Measurements from ENCODE around the gene CLEC3B.

DNA sequence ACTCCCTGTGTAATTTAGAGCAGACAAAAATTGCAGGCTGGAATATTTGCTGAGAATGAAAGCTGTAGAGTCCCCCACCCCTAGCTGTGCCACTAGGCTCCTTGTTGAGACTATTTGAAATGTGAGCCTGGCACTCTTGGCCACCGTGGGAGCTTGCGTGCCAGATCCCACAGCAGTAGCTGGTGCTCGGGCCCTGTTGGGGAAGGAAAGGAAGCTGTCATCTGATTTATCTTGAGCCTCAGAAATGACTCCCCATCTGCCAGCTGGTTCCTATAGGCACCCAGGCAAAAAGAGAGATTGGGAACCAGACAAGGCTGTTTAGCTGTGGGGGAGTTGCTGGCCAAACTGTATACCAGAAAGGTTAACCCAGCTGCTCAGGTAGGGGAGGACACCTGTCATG lies 23.4 kb upstream of the CLEC3B start:
- TF ChIP-seq, protein P1, sequence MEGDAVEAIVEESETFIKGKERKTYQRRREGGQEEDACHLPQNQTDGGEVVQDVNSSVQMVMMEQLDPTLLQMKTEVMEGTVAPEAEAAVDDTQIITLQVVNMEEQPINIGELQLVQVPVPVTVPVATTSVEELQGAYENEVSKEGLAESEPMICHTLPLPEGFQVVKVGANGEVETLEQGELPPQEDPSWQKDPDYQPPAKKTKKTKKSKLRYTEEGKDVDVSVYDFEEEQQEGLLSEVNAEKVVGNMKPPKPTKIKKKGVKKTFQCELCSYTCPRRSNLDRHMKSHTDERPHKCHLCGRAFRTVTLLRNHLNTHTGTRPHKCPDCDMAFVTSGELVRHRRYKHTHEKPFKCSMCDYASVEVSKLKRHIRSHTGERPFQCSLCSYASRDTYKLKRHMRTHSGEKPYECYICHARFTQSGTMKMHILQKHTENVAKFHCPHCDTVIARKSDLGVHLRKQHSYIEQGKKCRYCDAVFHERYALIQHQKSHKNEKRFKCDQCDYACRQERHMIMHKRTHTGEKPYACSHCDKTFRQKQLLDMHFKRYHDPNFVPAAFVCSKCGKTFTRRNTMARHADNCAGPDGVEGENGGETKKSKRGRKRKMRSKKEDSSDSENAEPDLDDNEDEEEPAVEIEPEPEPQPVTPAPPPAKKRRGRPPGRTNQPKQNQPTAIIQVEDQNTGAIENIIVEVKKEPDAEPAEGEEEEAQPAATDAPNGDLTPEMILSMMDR (IDR thresholded peaks at IDR 0.05), result no peak
- TF ChIP-seq POLR2A (IDR thresholded peaks at IDR 0.05), result no peak
